Adrenal gland (tissue), 12 donors: ENCODE data around the gene NAA20. TPM values are rescaled to one million over a fixed set of nuclear protein-coding genes. Genes with fewer than 3 reads are reported as not detected.

Experiments used
- DNase-seq, 7 donors: peaks; one replicate each; pipeline ENCODE4 v3.0.0-alpha.2; 2019 to 2020
- H3K27ac ChIP-seq, 5 donors: fragments of 200-600 bp; sonication (generic) in 4 of 5; 1 replicate in 3 of 5; 2 replicates in 2 of 5; pipeline versions ENCODE4 v1.5.1 to v1.8.0; 2016 to 2020; ENCODE audit warnings: mild to moderate bottlenecking in 1 of 5
- H3K27me3 ChIP-seq: fragments of 200-600 bp; 2 replicates; pipeline ENCODE4 v1.8.0; 2021
- H3K36me3 ChIP-seq, 2 donors: fragments of 200-600 bp; replicated peaks in 1 of 2; 1 replicate in 1 of 2; 2 replicates in 1 of 2; pipeline versions ENCODE4 v1.5.1 to v1.8.0; 2018 to 2022
- H3K4me1 ChIP-seq, 2 donors: fragments of 200-600 bp; replicated peaks in 1 of 2; 1 replicate in 1 of 2; 2 replicates in 1 of 2; pipeline versions ENCODE4 v1.5.1 to v1.8.0; 2018 to 2021
- H3K4me3 ChIP-seq, 4 donors: fragments of 200-600 bp; sonication (generic) in 3 of 4; one replicate each; pipeline ENCODE4 v1.5.1; 2016 to 2018
- H3K9me3 ChIP-seq, 3 donors: fragments of 200-600 bp; sonication (generic) in 1 of 3; replicated peaks in 1 of 3; 1 replicate in 2 of 3; 2 replicates in 1 of 3; pipeline versions ENCODE4 v1.5.1 to v1.8.0; 2016 to 2021
- POLR2A ChIP-seq, 2 donors: fragments of 450-650 bp; IDR thresholded peaks; one replicate each; pipeline ENCODE4 v1.6.1; 2017; ENCODE audit warnings: antibody characterized with exemption in 2 of 2, mild to moderate bottlenecking in 2 of 2, moderate library complexity in 1 of 2
- WGBS, 4 donors: extraction: QIAGEN DNeasy Blood & Tissue Kit in 2 of 4; methylation state at CpG; one replicate each; pipeline versions ENCODE4 v1.1.5 to v1.1.7; 2013 to 2017; 5-methylcytosine and 5-hydroxymethylcytosine counted together
- intact Hi-C, 2 donors: fragments of 100-400 bp; cut with DNase I; formaldehyde crosslinking; loops; one replicate each; pipeline versions ENCODE4 v1.14.1 to v1.15.0; 2022 to 2023
- polyA plus RNA-seq, 3 donors: library from polyadenylated mRNA; stranded (reverse); fragments of 200-250 nt in 2 of 3; fragments of 350-450 nt in 1 of 3; fragmentation: Illumina TruSeq in 1 of 3; extraction: RNeasy Lipid Tissue Mini Kit (QIAGEN cat#74804) in 1 of 3; gene quantifications; one replicate each; pipeline ENCODE4 v1.2.3, GENCODE V29; 2013 to 2014
- total RNA-seq, 9 donors: library from RNA; depleted of rRNA in 4 of 9; stranded (reverse); fragments of >200 nt in 4 of 9; fragments of 120-200 nt in 1 of 9; fragmentation: NEBNext Ultra II Directional in 1 of 9; extraction: Animal tissue kit (Norgen Biotek cat#: 25700) in 1 of 9; gene quantifications; one replicate each; pipeline versions ENCODE4 v1.1.0 to v1.2.4, GENCODE V29; 2013 to 2023
- TF ChIP-seq, protein P1 (sequence below), 6 experiments: fragments of 450-650 bp in 4 of 6; fragments of 200-600 bp in 2 of 6; sonication (generic) in 1 of 6; IDR thresholded peaks; 1 replicate in 5 of 6; 2 replicates in 1 of 6; pipeline versions ENCODE4 v1.5.1 to v1.8.0; 2016 to 2021; ENCODE audit warnings: antibody characterized with exemption in 6 of 6, mild to moderate bottlenecking in 2 of 6, moderate library complexity in 1 of 6
- donor health status: healthy with polysubstance abuse.
- donor health status: Bipolar disorder and iron deficiency.
- donor health status: DM: yes; HTN: yes; CAD: no.
- donor health status: DM: no; HTN: no; CAD: no.
- donor health status: DM: no; HTN: no; CAD: no.
- donor health status: DM: yes; HTN: yes; CAD: no.

NAA20 gene
- total and polyA plus RNA-seq, 12 donors, result 19.4 to 124 (median 59.0) TPM

DNA sequence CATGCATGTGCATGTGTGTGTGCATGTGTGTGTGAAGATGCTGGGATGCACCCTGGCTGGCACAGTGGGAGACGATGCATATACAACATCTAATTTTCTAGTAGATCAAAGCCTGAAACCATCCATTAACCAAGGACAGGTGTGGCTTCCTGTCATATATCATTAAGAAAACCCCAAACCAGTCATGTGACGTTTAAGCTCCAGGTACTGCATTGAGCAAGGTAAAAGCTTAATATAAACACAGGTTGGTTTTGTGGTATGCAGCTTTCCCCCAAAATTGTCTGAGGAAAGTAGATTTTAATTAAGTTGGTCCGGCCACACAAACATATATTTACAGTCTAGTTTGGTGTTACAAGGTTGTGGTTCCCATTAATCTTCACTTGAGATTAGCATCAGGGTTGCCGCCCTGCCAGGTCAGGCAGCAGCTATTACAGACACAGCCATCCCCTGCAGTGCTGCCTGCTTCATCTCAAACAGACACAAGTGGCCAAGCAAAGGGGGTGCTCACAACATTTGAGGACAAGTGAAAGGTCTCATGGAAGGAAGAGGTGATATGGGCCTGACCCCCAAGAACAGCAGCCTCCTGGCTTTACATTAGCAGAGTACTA lies 48.6 kb upstream of the NAA20 start:
- no peak for DNase-seq
- Histone ChIP-seq H3K4me1 (peaks cover 4 to 10% of the 10 kb centered on the region in 2 donors), H3K4me3 (no peak overlapping the region), H3K27ac (no peak overlapping the region), H3K36me3 (peaks cover 0 to 12% of the 10 kb centered on the region in 2 donors), H3K9me3 (no peaks in the 10 kb centered on the region), H3K27me3 (no peaks in the 10 kb centered on the region)
- TF ChIP-seq, protein P1, sequence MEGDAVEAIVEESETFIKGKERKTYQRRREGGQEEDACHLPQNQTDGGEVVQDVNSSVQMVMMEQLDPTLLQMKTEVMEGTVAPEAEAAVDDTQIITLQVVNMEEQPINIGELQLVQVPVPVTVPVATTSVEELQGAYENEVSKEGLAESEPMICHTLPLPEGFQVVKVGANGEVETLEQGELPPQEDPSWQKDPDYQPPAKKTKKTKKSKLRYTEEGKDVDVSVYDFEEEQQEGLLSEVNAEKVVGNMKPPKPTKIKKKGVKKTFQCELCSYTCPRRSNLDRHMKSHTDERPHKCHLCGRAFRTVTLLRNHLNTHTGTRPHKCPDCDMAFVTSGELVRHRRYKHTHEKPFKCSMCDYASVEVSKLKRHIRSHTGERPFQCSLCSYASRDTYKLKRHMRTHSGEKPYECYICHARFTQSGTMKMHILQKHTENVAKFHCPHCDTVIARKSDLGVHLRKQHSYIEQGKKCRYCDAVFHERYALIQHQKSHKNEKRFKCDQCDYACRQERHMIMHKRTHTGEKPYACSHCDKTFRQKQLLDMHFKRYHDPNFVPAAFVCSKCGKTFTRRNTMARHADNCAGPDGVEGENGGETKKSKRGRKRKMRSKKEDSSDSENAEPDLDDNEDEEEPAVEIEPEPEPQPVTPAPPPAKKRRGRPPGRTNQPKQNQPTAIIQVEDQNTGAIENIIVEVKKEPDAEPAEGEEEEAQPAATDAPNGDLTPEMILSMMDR (IDR thresholded peaks at IDR 0.05), result no peak
- no peak for TF ChIP-seq POLR2A (IDR thresholded peaks at IDR 0.05)
- WGBS, 4 donors, result 77 to 92% (median 82%) methylated on average over 4 of the region's 4 CpGs
- intact Hi-C loops, result no loop called here

DNA sequence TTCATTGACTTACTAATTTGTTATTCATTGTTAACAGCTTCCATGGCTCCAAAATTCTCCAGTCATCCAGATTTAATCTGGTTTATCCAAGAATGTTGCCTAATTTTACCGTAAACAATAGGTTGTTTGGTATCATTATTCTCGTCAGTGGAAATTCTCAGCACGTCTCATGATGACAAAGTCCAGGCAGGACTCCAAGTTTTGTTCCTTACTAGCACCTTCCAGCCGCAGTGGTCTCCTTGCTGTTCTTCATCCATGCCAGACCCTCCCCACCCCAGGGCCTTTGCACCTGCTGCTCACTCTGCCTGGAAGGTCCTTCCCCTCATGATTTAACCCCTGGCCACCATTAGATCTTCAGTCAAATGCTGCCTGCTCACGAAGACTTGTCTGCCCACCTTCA lies 48.1 kb upstream of the NAA20 start:
- Histone ChIP-seq H3K27me3 (no peaks in the 10 kb centered on the region), H3K9me3 (no peaks in the 10 kb centered on the region), H3K4me3 (no peak overlapping the region), H3K4me1 (peaks cover 10 to 12% of the 10 kb centered on the region in 2 donors), H3K36me3 (peaks cover 0 to 12% of the 10 kb centered on the region in 2 donors), H3K27ac (no peak overlapping the region)
- intact Hi-C loops, result no loop called here
- WGBS, 4 donors, result 90 to 96% (median 92%) methylated on average over 5 of the region's 5 CpGs
- TF ChIP-seq, protein P1 (IDR thresholded peaks at IDR 0.05), result no peak
- no peak for TF ChIP-seq POLR2A (IDR thresholded peaks at IDR 0.05)
- DNase-seq, result no peak

DNA sequence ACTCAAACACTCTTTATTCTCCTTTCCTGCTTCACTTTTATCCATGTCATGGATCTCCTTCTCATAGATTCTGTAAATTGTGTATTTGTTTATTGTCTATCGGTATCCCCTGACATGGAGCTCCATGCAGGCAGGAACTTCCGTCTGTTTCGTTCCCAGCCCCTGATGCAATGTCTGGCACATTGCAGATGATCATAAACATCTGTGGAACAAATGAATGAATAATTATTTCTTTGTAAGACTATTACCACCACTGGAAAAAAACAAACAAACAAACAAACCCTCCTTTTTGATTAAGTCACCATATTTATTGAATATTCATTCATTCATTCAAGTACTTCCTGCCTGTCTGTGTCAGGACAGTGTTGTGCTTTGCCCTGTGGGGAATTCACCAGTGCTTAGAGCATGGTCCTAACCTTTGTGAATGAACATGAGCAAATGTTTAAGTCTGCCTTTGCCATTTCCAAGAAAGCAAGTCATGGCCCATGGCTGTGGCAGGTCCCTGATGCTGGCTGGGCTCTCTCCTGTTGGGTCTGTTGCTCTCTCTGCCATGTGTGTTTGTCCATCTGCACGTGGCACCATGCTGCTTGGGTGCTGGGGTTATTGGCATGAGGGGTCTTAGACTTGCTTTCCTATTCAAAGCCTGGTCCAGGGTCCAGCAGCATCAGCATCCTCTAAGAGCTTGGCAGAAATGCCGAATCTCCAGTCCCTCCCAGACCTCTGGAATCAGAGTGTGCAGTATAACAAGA lies 47.5 kb upstream of the NAA20 start:
- peaks cover 0 to 12% of the 10 kb centered on the region in 2 donors for H3K36me3 ChIP-seq
- no peaks in the 10 kb centered on the region for H3K9me3 ChIP-seq
- no peak for TF ChIP-seq POLR2A (IDR thresholded peaks at IDR 0.05)
- TF ChIP-seq, protein P1 (IDR thresholded peaks at IDR 0.05), result no peak
- 85 to 96% (median 94%) methylated on average over 4 to 5 of the region's 5 CpGs for WGBS, 4 donors
- H3K27me3 ChIP-seq, result no peaks in the 10 kb centered on the region
- intact Hi-C loops, result no loop called here
- no peak overlapping the region for H3K27ac ChIP-seq
- H3K4me1 ChIP-seq, result peaks cover 15 to 16% of the 10 kb centered on the region in 2 donors
- no peak for DNase-seq
- no peak overlapping the region for H3K4me3 ChIP-seq

DNA sequence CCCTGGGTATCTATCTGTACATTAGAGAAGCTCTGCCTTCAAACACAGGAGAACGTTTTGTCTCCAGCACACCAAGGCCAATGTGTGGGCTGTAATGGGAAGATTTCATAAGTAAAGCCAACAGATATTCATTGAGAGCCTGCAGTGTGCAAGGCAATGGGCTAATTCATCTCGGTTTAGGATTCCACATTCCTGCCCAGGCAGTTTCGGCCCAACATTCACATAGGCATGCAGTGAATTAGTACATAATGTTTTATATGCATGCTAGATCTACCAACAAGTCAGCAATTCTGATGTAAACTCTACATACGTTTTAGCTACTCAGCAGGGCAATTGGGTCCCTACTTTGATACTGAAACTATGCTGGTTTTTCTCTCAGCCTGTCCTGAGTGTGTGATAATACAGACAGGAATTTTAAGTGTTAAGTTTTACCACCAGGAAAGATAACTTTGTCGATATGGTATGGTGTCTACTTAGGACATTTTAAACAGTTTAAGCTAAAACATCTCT lies 46.9 kb upstream of the NAA20 start:
- no peaks in the 10 kb centered on the region for H3K9me3 ChIP-seq
- 76 to 95% (median 83%) methylated on average over 4 to 5 of the region's 5 CpGs for WGBS, 4 donors
- DNase-seq, result no peak
- H3K36me3 ChIP-seq, result peaks cover 0 to 10% of the 10 kb centered on the region in 2 donors
- no peak overlapping the region for H3K4me3 ChIP-seq
- H3K27ac ChIP-seq, result no peak overlapping the region
- peaks cover 16 to 18% of the 10 kb centered on the region in 2 donors for H3K4me1 ChIP-seq
- TF ChIP-seq POLR2A (IDR thresholded peaks at IDR 0.05), result no peak
- TF ChIP-seq, protein P1 (IDR thresholded peaks at IDR 0.05), result no peak
- H3K27me3 ChIP-seq, result no peaks in the 10 kb centered on the region
- intact Hi-C loops, result no loop called here
